Muscle of leg (tissue), 16 donors: ENCODE results near the gene ZFR. TPM values are rescaled to one million over a fixed set of nuclear protein-coding genes. Genes with fewer than 3 reads are reported as not detected.

Experiments used
- DNase-seq: peaks from one replicate; pipeline ENCODE4 v3.0.0; 2013
- H3K27ac ChIP-seq: one replicate; pipeline ENCODE4 v1.5.1; 2013; ENCODE audit warnings: mild to moderate bottlenecking, low read length, control low read depth
- H3K27me3 ChIP-seq: one replicate; pipeline ENCODE4 v1.6.1; 2013; ENCODE audit warnings: low read length; ENCODE audit not compliant: control insufficient read depth, insufficient read depth
- H3K36me3 ChIP-seq: one replicate; pipeline ENCODE4 v1.6.1; 2013; ENCODE audit warnings: low read length; ENCODE audit not compliant: control insufficient read depth, insufficient read depth
- H3K4me1 ChIP-seq: one replicate; pipeline ENCODE4 v1.6.1; 2013; ENCODE audit warnings: low read length; ENCODE audit not compliant: control insufficient read depth, insufficient read depth
- H3K4me3 ChIP-seq: one replicate; pipeline ENCODE4 v1.5.1; 2013; ENCODE audit warnings: low read length, control low read depth
- H3K9me3 ChIP-seq: replicated peaks from 2 replicates; pipeline ENCODE4 v1.6.1; 2013; ENCODE audit warnings: low read depth, low read length; ENCODE audit not compliant: control insufficient read depth
- WGBS: methylation state at CpG from one replicate; pipeline ENCODE4 v1.1.5; 2013; ENCODE audit warnings: missing lambda C conversion rate; ENCODE audit not compliant: insufficient coverage; 5-methylcytosine and 5-hydroxymethylcytosine counted together
- long read RNA-seq, 11 donors: transcript quantifications; one replicate each; lab custom pipeline, GENCODE V29; 2026
- polyA plus RNA-seq, 8 donors: library from polyadenylated mRNA; unstranded; fragments of 120-200 nt; gene quantifications; one replicate each; pipeline versions ENCODE4 v1.2.1 to v1.2.3, GENCODE V29; 2013; ENCODE audit warnings: inconsistent platforms in 1 of 8, low replicate concordance in 1 of 8; ENCODE audit not compliant: insufficient read length in 8 of 8, insufficient read depth in 1 of 8
- total RNA-seq: library from RNA; stranded (reverse); fragments of 120-200 nt; gene quantifications from one replicate; pipeline ENCODE4 v1.2.4, GENCODE V29; 2013

The ZFR gene
- total RNA-seq (65.1 TPM), polyA plus RNA-seq (10 to 100 TPM; 65.0 to 93.9 (median 82.5) TPM)
- long read RNA-seq, donor 1, full-length matches to known transcripts = 9 of 17 reads
- long read RNA-seq, donor 1, partial matches to known transcripts = 8 of 17 reads
- long read RNA-seq, donor 1, other reads (novel, unspliced or antisense) = 0 of 17 reads
- long read RNA-seq, donor 2 = 0 reads
- long read RNA-seq, donor 3, full-length matches to known transcripts = 12 of 25 reads
- long read RNA-seq, donor 3, partial matches to known transcripts = 13 of 25 reads
- long read RNA-seq, donor 3, other reads (novel, unspliced or antisense) = 0 of 25 reads
- long read RNA-seq, donor 4, partial matches to known transcripts = 6 of 11 reads
- long read RNA-seq, donor 4, other reads (novel, unspliced or antisense) = 0 of 11 reads
- long read RNA-seq, donor 5, full-length matches to known transcripts = 41 of 93 reads
- long read RNA-seq, donor 5, partial matches to known transcripts = 52 of 93 reads
- long read RNA-seq, donor 5, other reads (novel, unspliced or antisense) = 0 of 93 reads
- long read RNA-seq, donor 6, full-length matches to known transcripts = 20 of 46 reads
- long read RNA-seq, donor 6, partial matches to known transcripts = 26 of 46 reads
- long read RNA-seq, donor 6, other reads (novel, unspliced or antisense) = 0 of 46 reads
- long read RNA-seq, donor 7, full-length matches to known transcripts = 15 of 40 reads
- long read RNA-seq, donor 7, partial matches to known transcripts = 25 of 40 reads
- long read RNA-seq, donor 7, other reads (novel, unspliced or antisense) = 0 of 40 reads
- long read RNA-seq, donor 8, full-length matches to known transcripts = 11 of 18 reads
- long read RNA-seq, donor 8, partial matches to known transcripts = 7 of 18 reads
- long read RNA-seq, donor 8, other reads (novel, unspliced or antisense) = 0 of 18 reads
- long read RNA-seq, donor 9, full-length matches to known transcripts = 16 of 16 reads
- long read RNA-seq, donor 9, partial matches to known transcripts = 0 of 16 reads
- long read RNA-seq, donor 9, other reads (novel, unspliced or antisense) = 0 of 16 reads
- long read RNA-seq, donor 10, full-length matches to known transcripts = 20 of 37 reads
- long read RNA-seq, donor 10, partial matches to known transcripts = 17 of 37 reads
- long read RNA-seq, donor 10, other reads (novel, unspliced or antisense) = 0 of 37 reads
- long read RNA-seq, donor 11, full-length matches to known transcripts = 12 of 17 reads
- long read RNA-seq, donor 11, partial matches to known transcripts = 5 of 17 reads
- long read RNA-seq, donor 11, other reads (novel, unspliced or antisense) = 0 of 17 reads

DNA sequence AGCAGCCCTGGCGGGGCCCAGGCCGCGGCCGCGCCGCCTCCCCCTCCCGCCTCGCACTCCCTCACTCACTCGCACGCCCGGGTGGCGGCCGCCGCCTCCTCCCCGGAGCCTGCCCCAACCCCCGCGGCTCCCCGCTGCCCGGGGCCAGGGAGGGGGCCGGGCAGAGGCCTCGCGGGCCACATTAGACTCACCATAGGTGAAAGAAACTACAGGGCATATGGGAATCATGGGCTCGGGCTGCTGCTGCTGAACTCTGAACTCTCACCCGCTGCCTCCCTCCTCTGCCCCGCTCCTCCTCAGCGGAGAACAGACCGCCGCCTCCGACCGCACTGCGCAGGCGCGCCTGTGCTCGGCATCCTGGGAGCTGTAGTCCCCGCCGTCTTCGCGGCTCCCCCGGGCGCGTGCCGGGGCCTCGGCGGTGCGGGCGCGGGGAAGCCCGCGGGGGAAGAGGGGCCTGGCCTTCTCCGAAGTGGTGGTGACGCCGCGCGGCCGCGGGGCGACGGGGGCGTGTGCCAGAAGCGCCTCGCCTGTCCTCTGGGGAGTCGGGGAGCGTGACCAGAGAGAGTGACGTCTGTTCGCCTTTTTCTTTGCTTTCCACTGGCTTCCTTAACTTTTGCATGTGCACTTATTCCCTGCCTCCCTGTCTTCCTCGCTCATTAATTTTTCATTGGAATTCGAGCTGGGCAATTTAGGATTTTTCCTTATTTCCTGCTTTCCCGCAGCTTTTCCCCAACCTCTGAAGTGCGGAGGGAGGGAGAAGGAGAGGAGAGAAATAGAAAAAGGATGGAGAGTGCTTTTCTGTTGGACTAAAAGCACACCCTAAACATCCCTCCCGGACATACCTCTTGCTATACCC, at the start of gene ZFR:
ZFR (minus strand) TSS at position 310 of the 856 bp plus-strand sequence; CDS start at position 228, 82 bp downstream.
- peaks cover 22% of the 10 kb centered on the region for H3K4me1 ChIP-seq
- H3K4me3 ChIP-seq = peak within 1 kb of the TSS; percentile 87
- peaks cover 8% of the 10 kb centered on the region for H3K36me3 ChIP-seq
- DNase-seq = peak; percentile 96
- peak within 1 kb of the TSS; percentile 93 for H3K27ac ChIP-seq
- no peaks in the 10 kb centered on the region for H3K27me3 ChIP-seq
- WGBS = under 1% methylated on average over 64 of the region's 70 CpGs
- H3K9me3 ChIP-seq = no peaks in the 10 kb centered on the region

GRCh38 chr5:32490972-32491557, 46.5 kb upstream of the ZFR start:
- Histone ChIP-seq H3K27ac (peak overlapping the region; percentile 72), H3K4me1 (peaks cover 14% of the 10 kb centered on the region), H3K36me3 (no peaks in the 10 kb centered on the region), H3K27me3 (peaks cover 3% of the 10 kb centered on the region), H3K4me3 (no peak overlapping the region), H3K9me3 (no peaks in the 10 kb centered on the region)
- DNase-seq = no peak
- WGBS = 64% methylated on average over 3 of the region's 6 CpGs

GRCh38 chr5:32489791-32490562, 45.4 kb upstream of the ZFR start:
- H3K36me3 ChIP-seq = no peaks in the 10 kb centered on the region
- H3K27me3 ChIP-seq = peaks cover under 1% of the 10 kb centered on the region
- WGBS = no CpG with 5 or more reads among the region's 10 CpGs
- no peak overlapping the region for H3K4me3 ChIP-seq
- DNase-seq = peak; percentile 98
- no peaks in the 10 kb centered on the region for H3K9me3 ChIP-seq
- H3K27ac ChIP-seq = peak overlapping the region; percentile 72
- H3K4me1 ChIP-seq = peaks cover 14% of the 10 kb centered on the region

DNA sequence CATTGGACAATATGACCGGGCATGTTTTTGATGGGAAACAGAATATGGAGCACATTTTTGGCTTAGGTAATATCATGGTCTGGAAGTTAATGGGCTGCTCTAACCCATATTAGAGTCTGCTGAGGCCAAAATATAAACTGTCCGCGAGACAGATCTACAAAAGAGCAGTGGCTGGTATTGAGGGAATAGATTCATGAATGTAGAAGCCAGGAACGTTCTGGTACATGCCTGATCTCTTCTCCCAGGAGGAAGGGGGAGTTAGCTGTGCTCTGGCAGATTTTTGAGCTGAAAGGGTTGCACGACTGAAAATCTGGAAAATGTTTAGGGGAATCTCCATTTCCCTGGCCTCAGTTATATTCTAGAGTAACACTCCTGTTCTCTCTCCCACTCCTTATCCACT, 42.9 kb upstream of the ZFR start:
- 31% methylated on average over 4 of the region's 5 CpGs for WGBS
- Histone ChIP-seq H3K27ac (no peak overlapping the region), H3K4me1 (peaks cover 14% of the 10 kb centered on the region), H3K9me3 (no peaks in the 10 kb centered on the region), H3K4me3 (no peak overlapping the region), H3K27me3 (no peaks in the 10 kb centered on the region), H3K36me3 (no peaks in the 10 kb centered on the region)
- no peak for DNase-seq

DNA sequence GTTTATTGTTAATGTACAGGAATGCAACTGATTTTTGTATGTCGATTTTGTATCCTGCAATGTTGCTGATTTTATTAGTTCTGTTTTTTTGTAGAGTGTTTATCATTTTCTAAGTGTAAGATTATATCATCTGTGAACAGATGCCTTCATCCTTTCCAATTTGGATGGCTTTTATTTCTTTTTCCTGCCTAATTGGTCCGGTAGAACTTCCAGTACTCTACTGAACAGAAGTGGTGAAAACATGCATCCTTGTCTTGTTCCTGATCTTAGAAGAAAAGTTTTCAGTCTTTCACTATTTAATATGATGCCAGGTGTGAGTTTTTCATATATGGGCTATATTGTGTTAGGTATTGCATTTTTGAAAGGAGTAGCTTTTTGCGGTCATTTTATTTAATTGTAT, 42.5 kb upstream of the ZFR start:
- no peak overlapping the region for H3K27ac ChIP-seq
- WGBS = 83% methylated on average over 1 of the region's 3 CpGs
- peaks cover 14% of the 10 kb centered on the region for H3K4me1 ChIP-seq
- H3K36me3 ChIP-seq = no peaks in the 10 kb centered on the region
- no peak overlapping the region for H3K4me3 ChIP-seq
- DNase-seq = no peak
- H3K9me3 ChIP-seq = no peaks in the 10 kb centered on the region
- no peaks in the 10 kb centered on the region for H3K27me3 ChIP-seq

GRCh38 chr5:32482193-32482592, 37.7 kb upstream of the ZFR start:
- Histone ChIP-seq H3K27ac (no peak overlapping the region), H3K27me3 (no peaks in the 10 kb centered on the region), H3K4me1 (no peaks in the 10 kb centered on the region), H3K9me3 (no peaks in the 10 kb centered on the region), H3K4me3 (no peak overlapping the region), H3K36me3 (no peaks in the 10 kb centered on the region)
- 76% methylated on average over 2 of the region's 2 CpGs for WGBS
- DNase-seq = no peak

DNA sequence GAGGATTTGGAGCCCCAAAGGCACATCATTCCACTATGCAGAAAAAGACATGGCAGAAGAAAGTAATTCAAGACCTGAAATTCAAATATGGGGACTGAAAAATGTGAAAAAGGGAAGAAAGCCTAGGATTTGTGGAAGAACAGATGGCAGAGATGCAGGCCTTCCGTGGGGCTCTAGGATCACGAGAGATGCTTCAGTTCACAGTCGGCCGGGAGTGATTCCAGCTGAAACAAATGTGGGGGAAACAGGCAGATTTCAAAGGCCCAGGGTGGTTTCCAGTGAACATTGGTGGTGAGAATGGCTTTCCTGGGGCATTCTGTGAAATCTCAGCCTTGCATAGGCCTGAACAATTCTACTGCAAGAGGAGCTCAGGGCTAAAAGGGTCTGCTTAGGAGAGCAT, 34.6 kb upstream of the ZFR start:
- 53% methylated on average over 4 of the region's 4 CpGs for WGBS
- no peak for DNase-seq

GRCh38 chr5:32476891-32477290, 32.4 kb upstream of the ZFR start:
- no peak for DNase-seq
- H3K4me3 ChIP-seq = no peak overlapping the region
- H3K4me1 ChIP-seq = peaks cover 14% of the 10 kb centered on the region
- H3K9me3 ChIP-seq = no peaks in the 10 kb centered on the region
- no peaks in the 10 kb centered on the region for H3K36me3 ChIP-seq
- H3K27me3 ChIP-seq = no peaks in the 10 kb centered on the region
- H3K27ac ChIP-seq = no peak overlapping the region
- no CpG with 5 or more reads among the region's 1 CpG for WGBS

More for the DNA sequence above, 34.6 kb upstream of the ZFR start:
- no peak overlapping the region for H3K27ac ChIP-seq
- H3K4me3 ChIP-seq = no peak overlapping the region
- H3K9me3 ChIP-seq = no peaks in the 10 kb centered on the region
- no peaks in the 10 kb centered on the region for H3K27me3 ChIP-seq
- H3K36me3 ChIP-seq = no peaks in the 10 kb centered on the region
- H3K4me1 ChIP-seq = peaks cover 12% of the 10 kb centered on the region
